ENCODE data around the gene NOLC1. TPM values are rescaled to one million over a fixed set of nuclear protein-coding genes. Genes with fewer than 3 reads are reported as not detected.

Gene NOLC1
- total and polyA plus RNA-seq, 10 of the 15 experiments (the other 5 are each of a cell fraction or from before 2014, with no cell fraction given): 91.7 to 244 (median 128) TPM

- TF ChIP-seq, protein P1, sequence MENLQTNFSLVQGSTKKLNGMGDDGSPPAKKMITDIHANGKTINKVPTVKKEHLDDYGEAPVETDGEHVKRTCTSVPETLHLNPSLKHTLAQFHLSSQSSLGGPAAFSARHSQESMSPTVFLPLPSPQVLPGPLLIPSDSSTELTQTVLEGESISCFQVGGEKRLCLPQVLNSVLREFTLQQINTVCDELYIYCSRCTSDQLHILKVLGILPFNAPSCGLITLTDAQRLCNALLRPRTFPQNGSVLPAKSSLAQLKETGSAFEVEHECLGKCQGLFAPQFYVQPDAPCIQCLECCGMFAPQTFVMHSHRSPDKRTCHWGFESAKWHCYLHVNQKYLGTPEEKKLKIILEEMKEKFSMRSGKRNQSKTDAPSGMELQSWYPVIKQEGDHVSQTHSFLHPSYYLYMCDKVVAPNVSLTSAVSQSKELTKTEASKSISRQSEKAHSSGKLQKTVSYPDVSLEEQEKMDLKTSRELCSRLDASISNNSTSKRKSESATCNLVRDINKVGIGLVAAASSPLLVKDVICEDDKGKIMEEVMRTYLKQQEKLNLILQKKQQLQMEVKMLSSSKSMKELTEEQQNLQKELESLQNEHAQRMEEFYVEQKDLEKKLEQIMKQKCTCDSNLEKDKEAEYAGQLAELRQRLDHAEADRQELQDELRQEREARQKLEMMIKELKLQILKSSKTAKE (IDR thresholded peaks at IDR 0.05; ENCODE audit: low read depth, poor library complexity, severe bottlenecking): peak; percentile 62
- TF ChIP-seq USF1 (IDR thresholded peaks at IDR 0.05; ENCODE audit: borderline replicate concordance, extremely low read length, insufficient read depth, low read depth, low read length) (peak; percentile 64), E2F8 (IDR thresholded peaks at IDR 0.05; ENCODE audit: low read depth, partially characterized antibody) (peak; percentile 33), FOS (IDR thresholded peaks at IDR 0.05; ENCODE audit: borderline replicate concordance, extremely low read depth, insufficient read length) (no peak), ZNF217 (IDR thresholded peaks at IDR 0.05) (no peak), FOXM1 (IDR thresholded peaks at IDR 0.05; ENCODE audit: low read depth, low read length) (no peak), LARP7 (IDR thresholded peaks at IDR 0.05) (no peak; the same call in 1 of the 2 replicates), TCF7 (IDR thresholded peaks at IDR 0.05; ENCODE audit: borderline replicate concordance) (no peak)
- TF ChIP-seq, protein P2, sequence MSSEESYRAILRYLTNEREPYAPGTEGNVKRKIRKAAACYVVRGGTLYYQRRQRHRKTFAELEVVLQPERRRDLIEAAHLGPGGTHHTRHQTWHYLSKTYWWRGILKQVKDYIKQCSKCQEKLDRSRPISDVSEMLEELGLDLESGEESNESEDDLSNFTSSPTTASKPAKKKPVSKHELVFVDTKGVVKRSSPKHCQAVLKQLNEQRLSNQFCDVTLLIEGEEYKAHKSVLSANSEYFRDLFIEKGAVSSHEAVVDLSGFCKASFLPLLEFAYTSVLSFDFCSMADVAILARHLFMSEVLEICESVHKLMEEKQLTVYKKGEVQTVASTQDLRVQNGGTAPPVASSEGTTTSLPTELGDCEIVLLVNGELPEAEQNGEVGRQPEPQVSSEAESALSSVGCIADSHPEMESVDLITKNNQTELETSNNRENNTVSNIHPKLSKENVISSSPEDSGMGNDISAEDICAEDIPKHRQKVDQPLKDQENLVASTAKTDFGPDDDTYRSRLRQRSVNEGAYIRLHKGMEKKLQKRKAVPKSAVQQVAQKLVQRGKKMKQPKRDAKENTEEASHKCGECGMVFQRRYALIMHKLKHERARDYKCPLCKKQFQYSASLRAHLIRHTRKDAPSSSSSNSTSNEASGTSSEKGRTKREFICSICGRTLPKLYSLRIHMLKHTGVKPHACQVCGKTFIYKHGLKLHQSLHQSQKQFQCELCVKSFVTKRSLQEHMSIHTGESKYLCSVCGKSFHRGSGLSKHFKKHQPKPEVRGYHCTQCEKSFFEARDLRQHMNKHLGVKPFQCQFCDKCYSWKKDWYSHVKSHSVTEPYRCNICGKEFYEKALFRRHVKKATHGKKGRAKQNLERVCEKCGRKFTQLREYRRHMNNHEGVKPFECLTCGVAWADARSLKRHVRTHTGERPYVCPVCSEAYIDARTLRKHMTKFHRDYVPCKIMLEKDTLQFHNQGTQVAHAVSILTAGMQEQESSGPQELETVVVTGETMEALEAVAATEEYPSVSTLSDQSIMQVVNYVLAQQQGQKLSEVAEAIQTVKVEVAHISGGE (CRISPR knock-in tag; IDR thresholded peaks at IDR 0.05): no peak
Measured at GRCh38 chr10:102117391-102118159, 34.6 kb upstream of the NOLC1 start (continued).
